CD4-positive, alpha-beta T cell (primary cell): Measurements from ENCODE around the gene SYCP2L. TPM values are rescaled to one million over a fixed set of nuclear protein-coding genes. Genes with fewer than 3 reads are reported as not detected.

Experiments
- ATAC-seq: fragments of 200-7000 bp; cut with Tn5 transposase; one replicate; pipeline ENCODE4 v1.10.0; 2022; ENCODE audit warnings: mild to moderate bottlenecking; ENCODE audit not compliant: poor library complexity
- CTCF ChIA-PET: fragments of 350-600 bp; sonication (Branson Sonifier 250); formaldehyde crosslinking; loops from one replicate; lab custom pipeline; 2021; ENCODE audit warnings: antibody characterized with exemption, inconsistent platforms; lab: Charles Lee
- POLR2A ChIA-PET: fragments of 350-600 bp; sonication (Branson Sonifier 250); formaldehyde crosslinking; loops from one replicate; lab custom pipeline; 2021; ENCODE audit warnings: antibody characterized with exemption, inconsistent platforms; lab: Charles Lee
- DNase-seq, 14 experiments: peaks; one replicate each; pipeline ENCODE4 v3.0.0-alpha.2; 2013 to 2020; ENCODE audit warnings: mixed read lengths in 2 of 14
- H3K27ac ChIP-seq, 2 donors: one replicate each; pipeline versions ENCODE4 v1.5.1 to v1.7.0; 2013; ENCODE audit warnings: low read length in 2 of 2, low read depth in 1 of 2, mild to moderate bottlenecking in 1 of 2
- H3K27me3 ChIP-seq, 2 experiments: 1 replicate in 1 of 2; 2 replicates in 1 of 2; pipeline versions ENCODE4 v1.6.1 to v1.7.0; 2013; ENCODE audit warnings: low read length in 2 of 2, control low read depth in 1 of 2, mild to moderate bottlenecking in 1 of 2, moderate library complexity in 1 of 2; ENCODE audit not compliant: insufficient read depth in 2 of 2, control insufficient read depth in 1 of 2
- H3K36me3 ChIP-seq: one replicate; pipeline ENCODE4 v1.6.1; 2013; ENCODE audit warnings: low read length, control low read depth; ENCODE audit not compliant: insufficient read depth
- H3K4me1 ChIP-seq: one replicate; pipeline ENCODE4 v1.6.1; 2013; ENCODE audit warnings: low read length, control low read depth; ENCODE audit not compliant: insufficient read depth
- H3K4me3 ChIP-seq: one replicate; pipeline ENCODE4 v1.5.1; 2013; ENCODE audit warnings: mild to moderate bottlenecking, low read length, moderate library complexity
- H3K9me3 ChIP-seq, 2 experiments: 1 replicate in 1 of 2; 2 replicates in 1 of 2; pipeline versions ENCODE4 v1.6.1 to v1.7.0; 2013; ENCODE audit warnings: low read length in 2 of 2, mild to moderate bottlenecking in 2 of 2, control low read depth in 1 of 2, moderate library complexity in 1 of 2; ENCODE audit not compliant: control insufficient read depth in 1 of 2, insufficient read depth in 1 of 2
- H3K27ac Mint-ChIP-seq: one replicate; pipeline ENCODE4 v1.8.0; 2020; ENCODE audit warnings: mixed read lengths
- H3K27me3 Mint-ChIP-seq: one replicate; pipeline ENCODE4 v1.8.0; 2021; ENCODE audit warnings: mixed read lengths
- H3K36me3 Mint-ChIP-seq: one replicate; pipeline ENCODE4 v1.8.0; 2021; ENCODE audit warnings: low read depth, mixed read lengths
- H3K4me1 Mint-ChIP-seq: one replicate; pipeline ENCODE4 v1.8.0; 2021; ENCODE audit warnings: low read depth, mixed read lengths
- H3K4me3 Mint-ChIP-seq: one replicate; pipeline ENCODE4 v1.8.0; 2020; ENCODE audit warnings: mild to moderate bottlenecking, mixed read lengths
- H3K9me3 Mint-ChIP-seq: one replicate; pipeline ENCODE4 v1.8.0; 2020; ENCODE audit warnings: mixed read lengths
- intact Hi-C, 2 experiments: fragments of 100-400 bp; cut with DNase I in 1 of 2; cut with micrococcal nuclease in 1 of 2; formaldehyde crosslinking; loops; one replicate each; pipeline versions ENCODE4 v1.15.1 to v1.9.0; 2023 to 2025; cut with DNase I, micrococcal nuclease
- total RNA-seq, 174 experiments: library from RNA in 2 of 174; stranded (reverse) in 2 of 174; gene quantifications; one replicate each; pipeline ENCODE4 v1.2.3 and lab custom pipeline; 2021 to 2026
- TF ChIP-seq, protein P1 (sequence below): fragments of 200-600 bp; IDR thresholded peaks from one replicate; pipeline ENCODE4 v1.8.0; 2022; ENCODE audit warnings: antibody characterized with exemption, mild to moderate bottlenecking

Gene SYCP2L
- total RNA-seq, 2 experiments from 2014 or later: 0.36 TPM; not detected in 1

- Histone ChIP-seq H3K27me3 (peaks cover 6 to 10% of the 10 kb centered on the region in 2 experiments), H3K9me3 (peaks cover 0 to 4% of the 10 kb centered on the region in 2 experiments), H3K4me3 (no peak overlapping the region), H3K4me1 (no peaks in the 10 kb centered on the region), H3K36me3 (no peaks in the 10 kb centered on the region), H3K27ac (no peak overlapping the region)
- ChIA-PET POLR2A (no interaction called here), CTCF (no interaction called here)
- Mint-ChIP-seq H3K9me3 (no peaks in the 10 kb centered on the region), H3K4me3 (no peak overlapping the region), H3K36me3 (no peaks in the 10 kb centered on the region), H3K27me3 (peaks cover 29% of the 10 kb centered on the region), H3K27ac (no peak overlapping the region), H3K4me1 (no peaks in the 10 kb centered on the region)
- intact Hi-C loops: no loop called here
- ATAC-seq (no peak), DNase-seq (no peak)
- TF ChIP-seq, protein P1, sequence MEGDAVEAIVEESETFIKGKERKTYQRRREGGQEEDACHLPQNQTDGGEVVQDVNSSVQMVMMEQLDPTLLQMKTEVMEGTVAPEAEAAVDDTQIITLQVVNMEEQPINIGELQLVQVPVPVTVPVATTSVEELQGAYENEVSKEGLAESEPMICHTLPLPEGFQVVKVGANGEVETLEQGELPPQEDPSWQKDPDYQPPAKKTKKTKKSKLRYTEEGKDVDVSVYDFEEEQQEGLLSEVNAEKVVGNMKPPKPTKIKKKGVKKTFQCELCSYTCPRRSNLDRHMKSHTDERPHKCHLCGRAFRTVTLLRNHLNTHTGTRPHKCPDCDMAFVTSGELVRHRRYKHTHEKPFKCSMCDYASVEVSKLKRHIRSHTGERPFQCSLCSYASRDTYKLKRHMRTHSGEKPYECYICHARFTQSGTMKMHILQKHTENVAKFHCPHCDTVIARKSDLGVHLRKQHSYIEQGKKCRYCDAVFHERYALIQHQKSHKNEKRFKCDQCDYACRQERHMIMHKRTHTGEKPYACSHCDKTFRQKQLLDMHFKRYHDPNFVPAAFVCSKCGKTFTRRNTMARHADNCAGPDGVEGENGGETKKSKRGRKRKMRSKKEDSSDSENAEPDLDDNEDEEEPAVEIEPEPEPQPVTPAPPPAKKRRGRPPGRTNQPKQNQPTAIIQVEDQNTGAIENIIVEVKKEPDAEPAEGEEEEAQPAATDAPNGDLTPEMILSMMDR: no peak
Measured at GRCh38 chr6:10873374-10873773, 13.5 kb upstream of the SYCP2L start.

- H3K27me3 Mint-ChIP-seq: peaks cover 38% of the 10 kb centered on the region
- no peak overlapping the region for H3K27ac ChIP-seq
- intact Hi-C loops: no loop called here
- H3K4me3 Mint-ChIP-seq: no peak overlapping the region
- ATAC-seq: no peak
- H3K4me1 ChIP-seq: no peaks in the 10 kb centered on the region
- H3K4me3 ChIP-seq: no peak overlapping the region
- POLR2A ChIA-PET: no interaction called here
- CTCF ChIA-PET: no interaction called here
- no peaks in the 10 kb centered on the region for H3K36me3 ChIP-seq
- no peak for DNase-seq
- H3K4me1 Mint-ChIP-seq: no peaks in the 10 kb centered on the region
- no peaks in the 10 kb centered on the region for H3K36me3 Mint-ChIP-seq
- H3K27me3 ChIP-seq: peaks cover 9 to 11% of the 10 kb centered on the region in 2 experiments
- no peaks in the 10 kb centered on the region for H3K9me3 Mint-ChIP-seq
- TF ChIP-seq, protein P1: no peak
- H3K9me3 ChIP-seq: peaks cover 0 to 4% of the 10 kb centered on the region in 2 experiments
- H3K27ac Mint-ChIP-seq: no peak overlapping the region
Measured at GRCh38 chr6:10874207-10874606, 12.6 kb upstream of the SYCP2L start.

DNA sequence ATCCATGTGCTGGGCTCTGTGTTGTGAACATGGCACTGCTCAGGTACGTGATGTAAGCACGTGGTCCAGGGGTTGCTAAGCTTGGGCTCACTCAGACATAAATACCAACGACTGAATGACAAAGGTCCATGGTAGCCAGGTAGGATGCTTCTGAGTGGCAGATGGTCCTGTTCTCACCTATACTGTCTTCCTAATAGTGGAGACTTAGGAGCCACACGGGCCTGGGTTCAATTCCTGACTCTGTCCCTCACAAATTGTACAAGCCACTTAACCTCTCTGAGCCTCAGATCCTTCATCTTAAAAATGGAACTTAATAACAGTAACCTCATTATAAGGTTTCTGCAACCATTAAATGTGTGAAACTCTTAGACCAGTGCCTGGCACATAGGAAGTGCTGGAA is 11.8 kb upstream of the SYCP2L start:
- Mint-ChIP-seq H3K9me3 (no peaks in the 10 kb centered on the region), H3K27me3 (peaks cover 46% of the 10 kb centered on the region), H3K4me1 (no peaks in the 10 kb centered on the region), H3K36me3 (no peaks in the 10 kb centered on the region), H3K4me3 (no peak overlapping the region), H3K27ac (no peak overlapping the region)
- DNase-seq (no peak), ATAC-seq (no peak)
- POLR2A ChIA-PET: no interaction called here
- CTCF ChIA-PET: no interaction called here
- intact Hi-C loops: no loop called here
- Histone ChIP-seq H3K4me1 (no peaks in the 10 kb centered on the region), H3K36me3 (no peaks in the 10 kb centered on the region), H3K4me3 (no peak overlapping the region), H3K27me3 (peaks cover 14 to 18% of the 10 kb centered on the region in 2 experiments), H3K27ac (no peak overlapping the region), H3K9me3 (peaks cover 0 to 4% of the 10 kb centered on the region in 2 experiments)
- TF ChIP-seq, protein P1: no peak
